ENCODE data around the gene CDH13. TPM values are rescaled to one million over a fixed set of nuclear protein-coding genes. Genes with fewer than 3 reads are reported as not detected.

The CDH13 gene
- total RNA-seq, 1 donor from 2014 or later, result not detected

DNA sequence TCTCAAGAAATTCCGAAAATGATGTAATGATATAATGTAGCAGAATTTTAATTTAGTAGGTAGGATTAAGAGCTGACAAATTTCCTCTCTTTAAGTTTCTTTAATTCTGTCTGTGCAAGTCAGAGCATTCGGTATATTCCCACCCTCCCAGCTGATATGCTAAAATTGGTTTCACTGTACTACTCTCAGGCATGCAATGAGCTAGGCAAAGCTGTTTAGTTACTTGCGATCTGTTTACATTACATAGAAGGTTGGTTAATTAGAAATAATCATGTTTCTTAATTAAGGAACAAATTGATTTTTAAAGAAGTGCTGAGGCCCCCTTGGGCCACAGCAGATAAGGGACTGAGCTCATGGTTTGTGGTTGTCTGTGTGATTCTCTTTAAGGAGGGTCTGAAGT lies 748.2 kb downstream of the CDH13 start:
- TF ChIP-seq CTCF (IDR thresholded peaks at IDR 0.05), result no peak
- DNase-seq (no peak), ATAC-seq (ENCODE audit: low read depth) (no peak)
- no peaks in the 10 kb centered on the region for H3K4me1 Mint-ChIP-seq
- intact Hi-C loops (cut with micrococcal nuclease), result no loop called here
- H3K27ac Mint-ChIP-seq, result no peak overlapping the region
- no peaks in the 10 kb centered on the region for H3K9me3 Mint-ChIP-seq
- H3K27me3 Mint-ChIP-seq, result no peaks in the 10 kb centered on the region
- ChIA-PET POLR2A (no interaction called here), CTCF (no interaction called here)
- H3K36me3 Mint-ChIP-seq (ENCODE audit: low read depth), result no peaks in the 10 kb centered on the region
- no peak overlapping the region for H3K4me3 Mint-ChIP-seq

GRCh38 chr16:83389751-83390150 lies 763.0 kb downstream of the CDH13 start:
- Mint-ChIP-seq H3K27me3 (no peaks in the 10 kb centered on the region), H3K36me3 (ENCODE audit: low read depth) (no peaks in the 10 kb centered on the region), H3K9me3 (peaks cover 4% of the 10 kb centered on the region), H3K4me1 (no peaks in the 10 kb centered on the region), H3K27ac (no peak overlapping the region), H3K4me3 (no peak overlapping the region)
- ChIA-PET POLR2A (no interaction called here), CTCF (no interaction called here)
- no peak for TF ChIP-seq CTCF (IDR thresholded peaks at IDR 0.05)
- intact Hi-C loops (cut with micrococcal nuclease), result no loop called here
- DNase-seq, result no peak
- ATAC-seq (ENCODE audit: low read depth), result no peak

GRCh38 chr16:83390759-83391158 lies 764.0 kb downstream of the CDH13 start:
- ChIA-PET CTCF (no interaction called here), POLR2A (no interaction called here)
- no peak for TF ChIP-seq CTCF (IDR thresholded peaks at IDR 0.05)
- ATAC-seq (ENCODE audit: low read depth) (no peak), DNase-seq (no peak)
- no peak overlapping the region for H3K4me3 Mint-ChIP-seq
- no peak overlapping the region for H3K27ac Mint-ChIP-seq
- H3K4me1 Mint-ChIP-seq, result no peaks in the 10 kb centered on the region
- no peaks in the 10 kb centered on the region for H3K27me3 Mint-ChIP-seq
- intact Hi-C loops (cut with micrococcal nuclease), result no loop called here
- H3K9me3 Mint-ChIP-seq, result peaks cover 5% of the 10 kb centered on the region
- no peaks in the 10 kb centered on the region for H3K36me3 Mint-ChIP-seq (ENCODE audit: low read depth)

- Mint-ChIP-seq H3K4me3 (no peak overlapping the region), H3K9me3 (peaks cover 7% of the 10 kb centered on the region), H3K4me1 (no peaks in the 10 kb centered on the region), H3K36me3 (ENCODE audit: low read depth) (no peaks in the 10 kb centered on the region), H3K27me3 (no peaks in the 10 kb centered on the region), H3K27ac (no peak overlapping the region)
- ATAC-seq (ENCODE audit: low read depth), result no peak
- no peak for TF ChIP-seq CTCF (IDR thresholded peaks at IDR 0.05)
- DNase-seq, result no peak
- CTCF ChIA-PET, result no interaction called here
- POLR2A ChIA-PET, result no interaction called here
- intact Hi-C loops (cut with micrococcal nuclease), result no loop called here
These were observed 766.0 kb downstream of the CDH13 start for GRCh38 chr16:83392743-83393142.

DNA sequence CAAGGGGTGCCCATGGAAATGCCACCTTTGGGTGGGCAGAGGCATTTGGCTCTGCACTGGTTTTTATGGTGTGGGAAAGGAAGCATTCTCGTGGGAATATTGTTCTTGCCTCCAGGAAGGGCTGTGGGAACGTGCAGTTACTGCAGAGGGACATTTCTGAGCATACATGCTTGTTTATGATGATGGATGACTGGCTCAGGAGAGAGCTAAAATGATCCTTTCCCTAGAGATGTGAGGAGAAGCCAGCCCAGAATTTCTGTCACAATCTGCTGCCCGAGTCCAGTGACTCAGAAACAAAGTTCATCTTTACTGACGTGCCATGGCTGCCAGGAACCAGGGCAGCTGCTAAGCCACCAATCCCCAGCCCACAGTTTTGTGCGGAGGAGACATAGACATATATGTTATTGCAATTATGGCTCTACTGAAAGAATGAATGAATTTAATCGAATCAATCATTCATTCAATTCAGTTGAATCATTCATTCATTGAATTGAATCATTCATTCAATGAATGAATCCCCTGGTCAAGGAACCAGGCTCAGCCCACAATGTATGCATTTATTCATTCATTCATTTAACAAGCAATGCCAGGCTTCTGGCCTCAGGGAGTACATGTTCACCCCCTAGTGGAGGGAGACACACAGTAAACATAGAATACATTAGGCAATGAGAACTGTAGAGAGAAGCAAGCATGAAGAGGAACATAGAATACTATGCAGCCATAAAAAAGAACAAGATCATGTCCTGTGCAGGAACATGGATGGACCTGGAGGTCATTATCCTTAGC lies 766.6 kb downstream of the CDH13 start:
- H3K27me3 Mint-ChIP-seq, result no peaks in the 10 kb centered on the region
- no peak overlapping the region for H3K27ac Mint-ChIP-seq
- H3K36me3 Mint-ChIP-seq (ENCODE audit: low read depth), result no peaks in the 10 kb centered on the region
- DNase-seq (no peak), ATAC-seq (ENCODE audit: low read depth) (no peak)
- ChIA-PET POLR2A (no interaction called here), CTCF (no interaction called here)
- H3K4me1 Mint-ChIP-seq, result no peaks in the 10 kb centered on the region
- intact Hi-C loops (cut with micrococcal nuclease), result no loop called here
- H3K9me3 Mint-ChIP-seq, result peaks cover 7% of the 10 kb centered on the region
- no peak for TF ChIP-seq CTCF (IDR thresholded peaks at IDR 0.05)
- no peak overlapping the region for H3K4me3 Mint-ChIP-seq

Measured in activated B cell treated with CpG ODN at 0.5 μM for 24 hours (primary cell).